ENCODE results near the gene FGL2. TPM values are rescaled to one million over a fixed set of nuclear protein-coding genes. Genes with fewer than 3 reads are reported as not detected.

FGL2 gene
- total and polyA plus RNA-seq, 10 donors: 13.2 to 204 (median 127) TPM

- H3K27me3 ChIP-seq (replicated peaks in 1 of 7): no peaks in the 10 kb centered on the region
- DNase-seq: no peak
- 59 to 81% (median 75%) methylated on average over 4 of the region's 4 CpGs for WGBS, 5 donors
- peak overlapping the region in 5 of 8 donors; percentile 37 to 57 (median 43) for H3K27ac ChIP-seq
- H3K9me3 ChIP-seq: no peaks in the 10 kb centered on the region
- no peaks in the 10 kb centered on the region for H3K36me3 ChIP-seq
- intact Hi-C loops (cut with DNase I; ENCODE audit: low total_unique reads): no loop called here
- TF ChIP-seq CTCF (IDR thresholded peaks at IDR 0.05 in 8 of 11, conservative IDR thresholded peaks at IDR 0.05 in 3 of 11) (no peak), POLR2AphosphoS5 (IDR thresholded peaks at IDR 0.05) (no peak), POLR2A (IDR thresholded peaks at IDR 0.05) (peak in 1 of 3 donors; percentile 14)
- H3K4me1 ChIP-seq: peaks cover 0 to 54% (median 26%) of the 10 kb centered on the region in 6 donors
- H3K4me3 ChIP-seq: no peak overlapping the region
Measured at GRCh38 chr7:77202481-77202976, 2.9 kb upstream of the FGL2 start.

DNA sequence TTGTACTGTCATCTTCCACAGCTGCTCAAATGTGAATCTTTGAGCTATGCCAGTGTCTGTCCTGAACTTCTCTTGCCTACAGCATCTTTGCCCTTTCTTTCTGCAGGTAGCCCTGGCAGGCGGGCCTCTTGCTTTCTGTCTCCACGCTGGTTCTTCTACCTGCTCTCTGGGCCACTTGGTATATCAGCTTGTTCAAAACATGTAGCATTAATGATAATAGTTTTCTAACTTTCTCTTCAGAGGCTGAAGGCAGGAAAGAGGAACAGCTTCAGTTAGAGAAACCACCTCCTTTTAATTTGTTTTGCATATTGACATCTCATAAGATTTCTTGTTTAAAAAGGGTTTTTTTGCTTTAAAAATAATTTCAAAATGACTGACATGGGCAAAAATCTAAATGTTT lies 923 bp upstream of the FGL2 start:
- TF ChIP-seq POLR2AphosphoS5 (IDR thresholded peaks at IDR 0.05) (peak in 1 of 3 donors; percentile 20), CTCF (IDR thresholded peaks at IDR 0.05 in 8 of 11, conservative IDR thresholded peaks at IDR 0.05 in 3 of 11) (no peak)
- Histone ChIP-seq H3K27me3 (replicated peaks in 1 of 7) (no peaks in the 10 kb centered on the region), H3K4me3 (peak overlapping the region in 2 of 8 donors; percentile 50 to 71), H3K27ac (peak overlapping the region; percentile 71 to 90 (median 84)), H3K9me3 (no peaks in the 10 kb centered on the region), H3K36me3 (no peaks in the 10 kb centered on the region), H3K4me1 (peaks cover 0 to 74% (median 30%) of the 10 kb centered on the region in 6 donors)
- no peak for DNase-seq
- 69 to 78% (median 71%) methylated on average over 2 of the region's 2 CpGs for WGBS, 5 donors
- intact Hi-C loops (cut with DNase I; ENCODE audit: low total_unique reads): no loop called here

DNA sequence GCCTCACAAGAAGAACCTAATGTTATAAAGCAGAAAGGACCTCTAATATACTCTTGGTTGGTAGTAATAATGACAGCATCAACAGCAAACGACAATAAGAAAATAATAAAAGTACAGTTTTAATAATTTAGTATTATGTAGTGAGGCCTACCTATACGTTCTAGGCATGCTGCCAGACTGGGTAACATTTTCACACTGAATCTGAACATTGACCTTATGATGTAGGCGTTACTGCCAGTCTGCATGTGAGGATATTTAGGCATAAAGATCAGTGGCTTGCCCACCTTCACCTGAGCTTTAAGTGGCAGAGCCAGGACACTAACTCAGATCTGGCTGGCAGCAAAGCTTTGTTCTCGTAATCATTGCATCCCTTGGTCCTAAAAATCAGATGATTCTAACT lies 2.5 kb downstream of the FGL2 start:
- Histone ChIP-seq H3K9me3 (no peaks in the 10 kb centered on the region), H3K36me3 (no peaks in the 10 kb centered on the region), H3K4me3 (peak overlapping the region; percentile 6 to 71 (median 40)), H3K27ac (peak overlapping the region in 5 of 8 donors; percentile 12 to 90 (median 88)), H3K27me3 (replicated peaks in 1 of 7) (no peaks in the 10 kb centered on the region), H3K4me1 (peaks cover 0 to 100% (median 50%) of the 10 kb centered on the region in 6 donors)
- 76 to 84% (median 78%) methylated on average over 4 of the region's 4 CpGs for WGBS, 5 donors
- intact Hi-C loops (cut with DNase I; ENCODE audit: low total_unique reads): no loop called here
- peak in 1 of 3 donors; percentile 19 for TF ChIP-seq POLR2AphosphoS5 (IDR thresholded peaks at IDR 0.05)
- TF ChIP-seq POLR2A (IDR thresholded peaks at IDR 0.05): no peak
- TF ChIP-seq CTCF (IDR thresholded peaks at IDR 0.05 in 8 of 11, conservative IDR thresholded peaks at IDR 0.05 in 3 of 11): no peak
- DNase-seq: no peak

GRCh38 chr7:77188731-77189437 lies 10.7 kb downstream of the FGL2 start:
- H3K27ac ChIP-seq: peak overlapping the region in 3 of 8 donors; percentile 45 to 54 (median 52)
- H3K36me3 ChIP-seq: no peaks in the 10 kb centered on the region
- no peak for DNase-seq
- 54 to 71% (median 67%) methylated on average over 4 of the region's 4 CpGs for WGBS, 5 donors
- H3K9me3 ChIP-seq: no peaks in the 10 kb centered on the region
- H3K4me3 ChIP-seq: no peak overlapping the region
- no peaks in the 10 kb centered on the region for H3K27me3 ChIP-seq (replicated peaks in 1 of 7)
- intact Hi-C loops (cut with DNase I; ENCODE audit: low total_unique reads): no loop called here
- TF ChIP-seq POLR2AphosphoS5 (IDR thresholded peaks at IDR 0.05) (no peak), POLR2A (IDR thresholded peaks at IDR 0.05) (no peak), CTCF (IDR thresholded peaks at IDR 0.05 in 8 of 11, conservative IDR thresholded peaks at IDR 0.05 in 3 of 11) (no peak)
- peaks cover 3 to 60% (median 26%) of the 10 kb centered on the region in 6 donors for H3K4me1 ChIP-seq

Data from spleen (tissue), 11 donors.